Colonic mucosa (tissue), 4 donors: ENCODE measurements around the gene MED12. TPM values are rescaled to one million over a fixed set of nuclear protein-coding genes. Genes with fewer than 3 reads are reported as not detected.

ENCODE experiments used
- DNase-seq: peaks from one replicate; pipeline ENCODE4 v3.0.0-alpha.2; 2020
- H3K27ac ChIP-seq: fragments of 200-600 bp; one replicate; pipeline ENCODE4 v1.8.0; 2021
- H3K27me3 ChIP-seq: fragments of 200-600 bp; one replicate; pipeline ENCODE4 v1.8.0; 2021
- H3K36me3 ChIP-seq: fragments of 200-600 bp; one replicate; pipeline ENCODE4 v1.8.0; 2021
- H3K4me1 ChIP-seq: fragments of 200-600 bp; one replicate; pipeline ENCODE4 v1.8.0; 2021; ENCODE audit warnings: mild to moderate bottlenecking
- H3K4me3 ChIP-seq: fragments of 200-600 bp; one replicate; pipeline ENCODE4 v1.8.0; 2021
- H3K9ac ChIP-seq, 2 donors: one replicate each; pipeline ENCODE4 v1.7.0; 2013; ENCODE audit warnings: control low read depth in 2 of 2, low read depth in 2 of 2, low read length in 2 of 2
- H3K9me3 ChIP-seq: fragments of 200-600 bp; one replicate; pipeline ENCODE4 v1.8.0; 2021
- CTCF ChIP-seq: fragments of 200-600 bp; IDR thresholded peaks from one replicate; pipeline ENCODE4 v1.8.0; 2022; ENCODE audit warnings: antibody characterized with exemption, mild to moderate bottlenecking
- intact Hi-C: fragments of 100-400 bp; cut with DNase I; formaldehyde crosslinking; loops from one replicate; pipeline ENCODE4 v1.14.1; 2022
- total RNA-seq, 2 donors: library from RNA; stranded (reverse); fragmentation: NEBNext Ultra II Directional in 1 of 2; extraction: Animal tissue kit (Norgen Biotek cat#: 25700) in 1 of 2; gene quantifications; one replicate each; pipeline ENCODE4 v1.2.1, GENCODE V29; 2021
- donor health status: healthy.
- donor health status: DM: no; HTN: no; CAD: no.
- donor health status: DM: no; HTN: no; CAD: no.

The MED12 gene
- total RNA-seq, 2 donors from 2014 or later = 35.1 to 39.7 TPM

- H3K9ac ChIP-seq = peak overlapping the region in 1 of 2 donors; percentile 12
- no peak overlapping the region for H3K27ac ChIP-seq
- H3K9me3 ChIP-seq = no peaks in the 10 kb centered on the region
- DNase-seq = no peak
- intact Hi-C loops = no loop called here
- no peak for TF ChIP-seq CTCF
- H3K27me3 ChIP-seq = no peaks in the 10 kb centered on the region
- no peak overlapping the region for H3K4me3 ChIP-seq
- H3K36me3 ChIP-seq = no peaks in the 10 kb centered on the region
- H3K4me1 ChIP-seq = no peaks in the 10 kb centered on the region
These were observed 10.5 kb upstream of the MED12 start for GRCh38 chrX:71107762-71108360.

- Histone ChIP-seq H3K27ac (no peak overlapping the region), H3K9ac (no peak overlapping the region), H3K4me3 (no peak overlapping the region), H3K27me3 (no peaks in the 10 kb centered on the region), H3K9me3 (no peaks in the 10 kb centered on the region), H3K36me3 (no peaks in the 10 kb centered on the region), H3K4me1 (no peaks in the 10 kb centered on the region)
- no peak for TF ChIP-seq CTCF
- no peak for DNase-seq
- intact Hi-C loops = no loop called here
These were observed 9.3 kb upstream of the MED12 start for GRCh38 chrX:71109051-71109450.

- no peaks in the 10 kb centered on the region for H3K36me3 ChIP-seq
- H3K4me1 ChIP-seq = no peaks in the 10 kb centered on the region
- peak; percentile 70 for DNase-seq
- TF ChIP-seq CTCF = no peak
- intact Hi-C loops = no loop called here
- H3K9me3 ChIP-seq = no peaks in the 10 kb centered on the region
- H3K9ac ChIP-seq = peak within 1 kb of the TSS in 1 of 2 donors; percentile 56
- H3K27me3 ChIP-seq = no peaks in the 10 kb centered on the region
- H3K4me3 ChIP-seq = peak within 1 kb of the TSS; percentile 14
- peak within 1 kb of the TSS; percentile 66 for H3K27ac ChIP-seq
These were observed 7.1 kb upstream of the MED12 start, which contains the start of gene IL2RG for GRCh38 chrX:71111141-71111843. TSS of gene IL2RG (minus strand) at chrX:71111577. CDS start at chrX:71111539, 38 bp downstream.

- H3K27ac ChIP-seq = peak overlapping the region; percentile 66
- no peaks in the 10 kb centered on the region for H3K36me3 ChIP-seq
- H3K9ac ChIP-seq = peak overlapping the region in 1 of 2 donors; percentile 56
- no peak for TF ChIP-seq CTCF
- no peaks in the 10 kb centered on the region for H3K9me3 ChIP-seq
- H3K27me3 ChIP-seq = no peaks in the 10 kb centered on the region
- DNase-seq = no peak
- H3K4me3 ChIP-seq = no peak overlapping the region
- no peaks in the 10 kb centered on the region for H3K4me1 ChIP-seq
- intact Hi-C loops = no loop called here
These were observed 6.4 kb upstream of the MED12 start for GRCh38 chrX:71111921-71112431.

- TF ChIP-seq CTCF = no peak
- H3K27me3 ChIP-seq = no peaks in the 10 kb centered on the region
- H3K27ac ChIP-seq = no peak overlapping the region
- intact Hi-C loops = no loop called here
- H3K9ac ChIP-seq = no peak overlapping the region
- no peaks in the 10 kb centered on the region for H3K36me3 ChIP-seq
- no peak overlapping the region for H3K4me3 ChIP-seq
- H3K4me1 ChIP-seq = no peaks in the 10 kb centered on the region
- DNase-seq = no peak
- no peaks in the 10 kb centered on the region for H3K9me3 ChIP-seq
These were observed 1.0 kb upstream of the MED12 start for GRCh38 chrX:71117358-71117757.
